NCI-H2029 treated with DMSO at 0.1 percent for 48 hours (cell line): ENCODE results near the gene NTF3.

Source experiments
- DNase-seq: peaks from one replicate; lab custom pipeline; 2025; lab: John Stamatoyannopoulos, UW

The NTF3 gene

GRCh38 chr12:5487948-5488625, 56.2 kb downstream of the NTF3 start:
- no peak for DNase-seq

- no peak for DNase-seq
These were observed 56.7 kb downstream of the NTF3 start for GRCh38 chr12:5488626-5488955.

GRCh38 chr12:5489017-5489416, 57.1 kb downstream of the NTF3 start:
- no peak for DNase-seq

- DNase-seq: no peak
These were observed 58.0 kb downstream of the NTF3 start for GRCh38 chr12:5489760-5490406.

- no peak for DNase-seq
These were observed 60.7 kb downstream of the NTF3 start for GRCh38 chr12:5492562-5492961.

GRCh38 chr12:5493018-5493417, 61.1 kb downstream of the NTF3 start:
- DNase-seq: no peak

GRCh38 chr12:5494343-5494742, 62.4 kb downstream of the NTF3 start:
- no peak for DNase-seq

GRCh38 chr12:5497329-5498053, 65.6 kb downstream of the NTF3 start:
- no peak for DNase-seq

GRCh38 chr12:5498076-5498475, 66.2 kb downstream of the NTF3 start:
- no peak for DNase-seq

GRCh38 chr12:5498806-5499205, 66.9 kb downstream of the NTF3 start:
- DNase-seq: no peak

GRCh38 chr12:5499566-5500330, 67.8 kb downstream of the NTF3 start:
- DNase-seq: no peak

GRCh38 chr12:5500331-5500659, 68.4 kb downstream of the NTF3 start:
- no peak for DNase-seq

- DNase-seq: no peak
These were observed 71.9 kb downstream of the NTF3 start for GRCh38 chr12:5503774-5504173.

GRCh38 chr12:5505116-5505515, 73.2 kb downstream of the NTF3 start:
- DNase-seq: no peak

- DNase-seq: no peak
These were observed 73.8 kb downstream of the NTF3 start for GRCh38 chr12:5505751-5506150.

- DNase-seq: no peak
These were observed 74.4 kb downstream of the NTF3 start for GRCh38 chr12:5506295-5506694.

- no peak for DNase-seq
These were observed 74.9 kb downstream of the NTF3 start for GRCh38 chr12:5506821-5507231.

- DNase-seq: no peak
These were observed 75.6 kb downstream of the NTF3 start for GRCh38 chr12:5507401-5507935.

- no peak for DNase-seq
These were observed 76.0 kb downstream of the NTF3 start for GRCh38 chr12:5507944-5508343.

GRCh38 chr12:5509102-5509501, 77.2 kb downstream of the NTF3 start:
- no peak for DNase-seq

- DNase-seq: no peak
These were observed 77.6 kb downstream of the NTF3 start for GRCh38 chr12:5509557-5509956.

GRCh38 chr12:5510251-5510805, 78.4 kb downstream of the NTF3 start:
- no peak for DNase-seq
